Fibroblast of skin of scalp (primary cell): Measurements from ENCODE around the gene PMIS2.

Source experiments
- DNase-seq: peaks from one replicate; pipeline ENCODE4 v3.0.0-alpha.2; 2013

Gene PMIS2

DNA sequence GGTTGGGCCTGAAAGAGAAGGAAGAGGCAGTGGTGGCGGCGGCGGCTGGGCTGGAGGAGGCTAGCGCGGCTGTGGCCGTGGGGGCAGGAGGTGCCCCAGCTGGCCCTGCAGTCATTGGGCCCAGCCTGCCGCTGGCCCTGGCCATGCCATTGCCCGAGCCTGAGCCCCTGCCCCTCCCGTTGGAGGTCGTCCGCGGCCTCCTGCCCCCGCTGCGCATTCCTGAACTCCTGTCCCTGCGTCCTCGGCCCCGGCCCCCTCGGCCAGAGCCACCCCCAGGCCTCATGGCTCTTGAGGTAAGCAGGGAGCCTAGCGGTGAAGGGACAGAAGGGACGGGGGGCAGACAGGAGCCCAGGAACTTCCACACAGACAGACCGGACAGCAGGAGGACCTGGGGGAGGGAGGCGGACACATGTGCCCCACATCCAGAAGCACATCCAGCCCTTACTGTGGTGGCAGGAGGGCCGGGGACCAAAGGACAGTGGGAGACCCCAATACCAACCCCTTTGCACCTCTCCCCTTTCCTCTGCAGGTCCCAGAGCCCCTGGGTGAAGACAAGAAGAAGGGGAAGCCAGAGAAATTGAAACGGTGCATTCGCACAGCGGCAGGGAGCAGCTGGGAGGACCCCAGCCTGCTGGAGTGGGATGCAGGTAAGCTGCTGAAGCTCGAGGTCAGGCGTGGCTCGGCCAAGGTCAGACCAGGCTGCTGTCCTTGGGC, 47.9 kb downstream of the PMIS2 start:
- no peak for DNase-seq

DNA sequence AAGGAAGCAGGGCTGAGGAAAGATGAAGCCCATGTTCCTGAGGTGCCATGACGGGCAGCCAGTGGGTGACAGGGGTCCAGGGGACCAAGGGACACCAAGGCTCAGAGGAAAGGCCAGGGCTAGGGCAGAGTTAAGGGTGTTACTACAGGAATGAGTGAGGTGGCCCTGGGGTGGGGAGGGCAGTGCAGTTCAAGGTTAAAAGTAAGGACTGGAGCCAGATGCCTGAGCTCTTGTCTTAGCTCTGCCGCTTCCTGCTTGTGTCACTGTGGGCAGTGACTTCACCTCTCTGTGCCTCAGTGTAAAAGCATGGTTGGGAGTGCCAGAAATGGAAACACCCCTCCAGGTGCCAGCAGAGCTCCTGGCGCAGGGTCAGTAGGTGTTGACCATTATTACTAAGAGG, 50.7 kb downstream of the PMIS2 start:
- DNase-seq, result no peak
